Type B pancreatic cell (in vitro differentiated cells): ENCODE data around the gene ORMDL3. TPM values are rescaled to one million over a fixed set of nuclear protein-coding genes. Genes with fewer than 3 reads are reported as not detected.
"Not testable (repeated sequence)": the region's sequence is repeated elsewhere in the genome, so short reads cannot be mapped to it uniquely, and the experiment has no call there.

Source experiments
- DNase-seq: peaks from one replicate; pipeline ENCODE4 v3.0.0; 2021; ENCODE audit warnings: mixed read lengths; ENCODE audit not compliant: unreplicated experiment; ENCODE audit errors: extremely low spot score
- H3K27ac Mint-ChIP-seq: 2 replicates; pipeline ENCODE4 v1.8.0; 2021; ENCODE audit warnings: mild to moderate bottlenecking, mixed read lengths
- H3K27me3 Mint-ChIP-seq: 2 replicates; pipeline ENCODE4 v1.8.0; 2021; ENCODE audit warnings: mixed read lengths
- H3K36me3 Mint-ChIP-seq: 2 replicates; pipeline ENCODE4 v1.8.0; 2021; ENCODE audit warnings: mixed read lengths
- H3K4me1 Mint-ChIP-seq: one replicate; pipeline ENCODE4 v1.8.0; 2021; ENCODE audit warnings: mixed read lengths; ENCODE audit not compliant: unreplicated experiment
- H3K4me3 Mint-ChIP-seq: 2 replicates; pipeline ENCODE4 v1.8.0; 2021; ENCODE audit warnings: mild to moderate bottlenecking, mixed read lengths
- H3K9me3 Mint-ChIP-seq: 2 replicates; pipeline ENCODE4 v1.8.0; 2021; ENCODE audit warnings: mixed read lengths
- CTCF ChIP-seq: fragments of 200-600 bp; sonication (generic); conservative IDR thresholded peaks from 2 replicates; pipeline ENCODE4 v1.5.0; 2021; ENCODE audit warnings: antibody characterized with exemption, mild to moderate bottlenecking
- total RNA-seq: library from RNA; stranded (reverse); gene quantifications from 2 replicates; pipeline ENCODE4 v1.2.1, GENCODE V29; 2021; ENCODE audit warnings: low replicate concordance

The ORMDL3 gene
- total RNA-seq, 1 donor from 2014 or later = 59.8 TPM

GRCh38 chr17:39915559-39915958 is 11.8 kb downstream of the ORMDL3 start:
- no peak overlapping the region for H3K4me3 Mint-ChIP-seq
- no peak for TF ChIP-seq CTCF
- H3K27ac Mint-ChIP-seq = no peak overlapping the region
- H3K4me1 Mint-ChIP-seq = peaks cover 11% of the 10 kb centered on the region
- no peaks in the 10 kb centered on the region for H3K9me3 Mint-ChIP-seq
- H3K27me3 Mint-ChIP-seq = no peaks in the 10 kb centered on the region
- peaks cover 31% of the 10 kb centered on the region for H3K36me3 Mint-ChIP-seq
- DNase-seq = no peak

GRCh38 chr17:39913989-39914388 is 13.4 kb downstream of the ORMDL3 start:
- DNase-seq = no peak
- H3K4me3 Mint-ChIP-seq = no peak overlapping the region
- no peaks in the 10 kb centered on the region for H3K27me3 Mint-ChIP-seq
- no peak overlapping the region for H3K27ac Mint-ChIP-seq
- H3K4me1 Mint-ChIP-seq = peaks cover 11% of the 10 kb centered on the region
- peaks cover 26% of the 10 kb centered on the region for H3K36me3 Mint-ChIP-seq
- no peaks in the 10 kb centered on the region for H3K9me3 Mint-ChIP-seq
- no peak for TF ChIP-seq CTCF

- Mint-ChIP-seq H3K27me3 (no peaks in the 10 kb centered on the region), H3K4me1 (no peaks in the 10 kb centered on the region), H3K36me3 (peaks cover 12% of the 10 kb centered on the region), H3K4me3 (no peak overlapping the region), H3K27ac (no peak overlapping the region), H3K9me3 (no peaks in the 10 kb centered on the region)
- no peak for TF ChIP-seq CTCF
- no peak for DNase-seq
These were observed 18.5 kb downstream of the ORMDL3 start for GRCh38 chr17:39908789-39909352.

- Mint-ChIP-seq H3K4me3 (no peak overlapping the region), H3K36me3 (peaks cover 9% of the 10 kb centered on the region)
- TF ChIP-seq CTCF = no peak
These were observed 22.5 kb downstream of the ORMDL3 start for GRCh38 chr17:39904990-39905288.

GRCh38 chr17:39903158-39903884 is 24.1 kb downstream of the ORMDL3 start:
- TF ChIP-seq CTCF = no peak
- Mint-ChIP-seq H3K4me3 (no peak overlapping the region), H3K9me3 (peaks cover 6% of the 10 kb centered on the region), H3K27ac (no peak overlapping the region), H3K36me3 (peaks cover 13% of the 10 kb centered on the region), H3K27me3 (no peaks in the 10 kb centered on the region), H3K4me1 (no peaks in the 10 kb centered on the region)
- DNase-seq = no peak

More at GRCh38 chr17:39904990-39905288, 22.5 kb downstream of the ORMDL3 start:
- no peaks in the 10 kb centered on the region for H3K4me1 Mint-ChIP-seq
- no peak for DNase-seq
- no peaks in the 10 kb centered on the region for H3K9me3 Mint-ChIP-seq
- no peak overlapping the region for H3K27ac Mint-ChIP-seq
- no peaks in the 10 kb centered on the region for H3K27me3 Mint-ChIP-seq

GRCh38 chr17:39902027-39902426 is 25.4 kb downstream of the ORMDL3 start:
- not testable (repeated sequence) for H3K9me3 Mint-ChIP-seq, H3K27me3 Mint-ChIP-seq, DNase-seq, H3K27ac Mint-ChIP-seq, H3K4me3 Mint-ChIP-seq, H3K4me1 Mint-ChIP-seq
- H3K36me3 Mint-ChIP-seq = peaks cover 13% of the 10 kb centered on the region
